IMR-90 (cell line): ENCODE data around the gene SEPHS1. TPM values are rescaled to one million over a fixed set of nuclear protein-coding genes. Genes with fewer than 3 reads are reported as not detected.

Experiments
- ATAC-seq: fragments of 200-7000 bp; cut with Tn5 transposase; 2 replicates; pipeline ENCODE4 v1.9.1; 2020; ENCODE audit warnings: low read depth, mild to moderate bottlenecking, moderate library complexity
- Bru-seq: library from RNA; stranded (reverse); fragments of 400-500 nt; gene quantifications from one replicate; lab custom pipeline; 2021; lab: Mats Ljungman, UMichigan
- BruChase-seq, 2 experiments: library from RNA; stranded (reverse); fragments of 400-500 nt; gene quantifications; one replicate each; lab custom pipeline; 2021; lab: Mats Ljungman, UMichigan
- BruUV-seq: library from RNA; stranded (reverse); fragments of 400-500 nt; replicated peaks from 2 replicates; lab custom pipeline; 2021; lab: Mats Ljungman, UMichigan
- CTCF ChIA-PET: fragments of 300-600 bp; formaldehyde crosslinking; extraction: SDS; loops from one replicate; lab custom pipeline; 2021; ENCODE audit warnings: antibody characterized with exemption; lab: Yijun Ruan, JAX
- POLR2A ChIA-PET: fragments of 300-600 bp; sonication (Branson Sonifier 250); formaldehyde crosslinking; loops from one replicate; lab custom pipeline; 2022; ENCODE audit warnings: antibody characterized with exemption; ENCODE audit not compliant: unreplicated experiment; lab: Charles Lee
- DNase-seq: peaks from one replicate; pipeline ENCODE4 v3.0.0; 2013
- H2AFZ ChIP-seq: replicated peaks from 2 replicates; pipeline ENCODE3; 2013; ENCODE audit warnings: low read length, mild to moderate bottlenecking; ENCODE audit not compliant: poor library complexity
- H2AK5ac ChIP-seq: 2 replicates; pipeline ENCODE4 v1.6.1; 2013; ENCODE audit warnings: low read depth, low read length, inconsistent platforms
- H2AK9ac ChIP-seq: replicated peaks from 2 replicates; pipeline ENCODE3; 2013; ENCODE audit warnings: mild to moderate bottlenecking, low read depth, low read length, moderate library complexity; ENCODE audit not compliant: poor library complexity
- H2BK120ac ChIP-seq: 2 replicates; pipeline ENCODE4 v1.6.1; 2013; ENCODE audit warnings: low read depth, low read length, inconsistent platforms
- H2BK15ac ChIP-seq: 3 replicates; pipeline ENCODE4 v1.6.1; 2013; ENCODE audit warnings: low read depth, low read length, inconsistent platforms
- H2BK20ac ChIP-seq: 2 replicates; pipeline ENCODE4 v1.6.1; 2013; ENCODE audit warnings: low read depth, mild to moderate bottlenecking, inconsistent platforms, low read length, moderate library complexity
- H2BK5ac ChIP-seq: 2 replicates; pipeline ENCODE4 v1.6.1; 2013; ENCODE audit warnings: mild to moderate bottlenecking, low read depth, low read length, inconsistent platforms; ENCODE audit not compliant: poor library complexity, severe bottlenecking
- H3K14ac ChIP-seq: replicated peaks from 2 replicates; pipeline ENCODE4 v1.6.1; 2013; ENCODE audit warnings: low read depth, low read length, inconsistent platforms
- H3K18ac ChIP-seq: 2 replicates; pipeline ENCODE4 v1.6.1; 2013; ENCODE audit warnings: low read depth, low read length, control low read depth
- H3K23ac ChIP-seq: 2 replicates; pipeline ENCODE4 v1.6.1; 2013; ENCODE audit warnings: low read depth, low read length, inconsistent platforms
- H3K27ac ChIP-seq: 2 replicates; pipeline ENCODE4 v1.5.1; 2013; ENCODE audit warnings: mild to moderate bottlenecking, control low read depth, low read length; ENCODE audit not compliant: insufficient read depth
- H3K27me3 ChIP-seq: 2 replicates; pipeline ENCODE4 v1.6.1; 2013; ENCODE audit warnings: low read length; ENCODE audit not compliant: control insufficient read depth, insufficient read depth
- H3K36me3 ChIP-seq: 2 replicates; pipeline ENCODE4 v1.6.1; 2013; ENCODE audit warnings: low read length, mixed read lengths; ENCODE audit not compliant: control insufficient read depth, insufficient read depth
- H3K4ac ChIP-seq: 2 replicates; pipeline ENCODE4 v1.6.1; 2013; ENCODE audit warnings: low read depth, low read length, inconsistent platforms
- H3K4me1 ChIP-seq: 2 replicates; pipeline ENCODE4 v1.6.1; 2013; ENCODE audit warnings: low read length, mixed read lengths; ENCODE audit not compliant: control insufficient read depth, insufficient read depth
- H3K4me2 ChIP-seq: 2 replicates; pipeline ENCODE4 v1.6.1; 2013; ENCODE audit warnings: low read depth, mild to moderate bottlenecking, control low read depth, low read length, moderate library complexity
- H3K4me3 ChIP-seq: 2 replicates; pipeline ENCODE4 v1.5.1; 2013; ENCODE audit warnings: low read depth, mild to moderate bottlenecking, control low read depth, low read length, moderate library complexity; ENCODE audit not compliant: insufficient read depth
- H3K56ac ChIP-seq: 2 replicates; pipeline ENCODE4 v1.6.1; 2013; ENCODE audit warnings: low read length, inconsistent platforms; ENCODE audit not compliant: insufficient read depth; ENCODE audit errors: extremely low read depth
- H3K79me1 ChIP-seq, 2 experiments: 2 replicates each; pipeline ENCODE4 v1.6.1; 2013; ENCODE audit warnings: low read length in 2 of 2, inconsistent platforms in 1 of 2, low read depth in 1 of 2
- H3K9ac ChIP-seq: 2 replicates; pipeline ENCODE4 v1.6.1; 2013; ENCODE audit warnings: low read depth, low read length, control low read depth
- H3K9me1 ChIP-seq: 2 replicates; pipeline ENCODE4 v1.6.1; 2013; ENCODE audit warnings: low read length, inconsistent platforms; ENCODE audit not compliant: insufficient read depth
- H3K9me3 ChIP-seq: 2 replicates; pipeline ENCODE4 v1.6.1; 2013; ENCODE audit warnings: low read length; ENCODE audit not compliant: control insufficient read depth, insufficient read depth
- H4K20me1 ChIP-seq: 2 replicates; pipeline ENCODE4 v1.6.1; 2013; ENCODE audit warnings: low read length, inconsistent platforms; ENCODE audit not compliant: insufficient read depth
- H4K5ac ChIP-seq: 2 replicates; pipeline ENCODE4 v1.6.1; 2013; ENCODE audit warnings: mild to moderate bottlenecking, low read depth, low read length, control low read depth
- H4K8ac ChIP-seq, 2 experiments: 2 replicates each; pipeline ENCODE4 v1.6.1; 2013; ENCODE audit warnings: low read depth in 2 of 2, low read length in 2 of 2, control low read depth in 1 of 2, inconsistent platforms in 1 of 2
- H4K91ac ChIP-seq: 2 replicates; pipeline ENCODE4 v1.6.1; 2013; ENCODE audit warnings: low read depth, low read length, inconsistent platforms; ENCODE audit not compliant: insufficient read depth
- BHLHE40 ChIP-seq: fragments of 150-350 bp; IDR thresholded peaks from 2 replicates; pipeline ENCODE4 v1.6.1; 2016; ENCODE audit warnings: mild to moderate bottlenecking, low read depth, low read length
- CEBPB ChIP-seq: IDR thresholded peaks from 2 replicates; pipeline ENCODE4 v1.6.1; 2012; ENCODE audit warnings: low read depth, low read length, improper control_type of control experiment
- MAZ ChIP-seq: IDR thresholded peaks from 2 replicates; pipeline ENCODE4 v1.6.1; 2012; ENCODE audit warnings: low read depth, mild to moderate bottlenecking, low read length, improper control_type of control experiment, moderate library complexity, borderline replicate concordance
- MXI1 ChIP-seq: IDR thresholded peaks from 2 replicates; pipeline ENCODE4 v1.6.1; 2012; ENCODE audit warnings: low read depth, mild to moderate bottlenecking, low read length, moderate library complexity, borderline replicate concordance
- RAD21 ChIP-seq: IDR thresholded peaks from 2 replicates; pipeline ENCODE4 v1.6.1; 2012; ENCODE audit warnings: low read length, improper control_type of control experiment
- RFX5 ChIP-seq: IDR thresholded peaks from 2 replicates; pipeline ENCODE4 v1.8.0; 2012; ENCODE audit warnings: low read depth, mild to moderate bottlenecking, low read length, moderate library complexity
- SMC3 ChIP-seq: fragments of 150-350 bp; IDR thresholded peaks from 2 replicates; pipeline ENCODE4 v1.6.1; 2016; ENCODE audit warnings: low read depth, mild to moderate bottlenecking, antibody characterized with exemption, low read length, moderate library complexity
- WGBS, 2 experiments: methylation state at CpG; one replicate each; pipeline versions ENCODE4 v1.1.5 to v1.1.7; 2013; ENCODE audit warnings: missing lambda C conversion rate in 2 of 2; ENCODE audit not compliant: insufficient read length in 1 of 2; ENCODE audit errors: extremely low coverage in 2 of 2; 5-methylcytosine and 5-hydroxymethylcytosine counted together
- dilution Hi-C: fragments of 300-500 bp; cut with HindIII; formaldehyde crosslinking; loops from one replicate; pipeline ENCODE4 v1.14.3; 2018; ENCODE audit warnings: low sequenced_read_pairs; ENCODE audit not compliant: unreplicated experiment
- in situ Hi-C: fragments of 300-500 bp; cut with MboI; formaldehyde crosslinking; loops from 3 replicates; pipeline ENCODE4 v1.14.3; 2019; ENCODE audit warnings: low sequenced_read_pairs, inconsistent platforms, mixed read lengths
- intact Hi-C: fragments of 100-400 bp; cut with micrococcal nuclease; formaldehyde crosslinking; loops from 2 replicates; pipeline ENCODE4 v1.10.0; 2022
- long read RNA-seq: library from polyadenylated mRNA; unstranded; transcript quantifications from one replicate; pipeline ENCODE4 v2.0.0, GENCODE V29; 2021; ENCODE audit not compliant: unreplicated experiment
- polyA plus RNA-seq, 3 experiments: library from polyadenylated mRNA; depleted of rRNA; stranded (reverse); fragments of >200 nt; gene quantifications; 2 replicates each; pipeline ENCODE4 v1.2.3, GENCODE V29; 2012; ENCODE audit warnings: low replicate concordance in 1 of 3
- total RNA-seq: library from RNA; depleted of rRNA; stranded (reverse); fragments of >200 nt; gene quantifications from 2 replicates; pipeline ENCODE4 v1.2.3, GENCODE V29; 2012; rRNA removed
- TF ChIP-seq, protein P1 (sequence below): fragments of 150-350 bp; IDR thresholded peaks from 2 replicates; pipeline ENCODE4 v1.6.1; 2017; ENCODE audit warnings: mild to moderate bottlenecking, antibody characterized with exemption, low read length, low read depth

SEPHS1 gene
- 46.9 and 69.4 TPM in 2 replicates for total RNA-seq
- 39.4 and 40.4 TPM in 2 replicates for polyA plus RNA-seq (2012; rRNA removed)
- 20.6 and 23.6 TPM in 2 replicates for polyA plus RNA-seq (2012; cell fraction: cytosol; rRNA removed)
- polyA plus RNA-seq (2012; cell fraction: nucleus; rRNA removed; ENCODE audit: low replicate concordance) = 15.7 and 39.4 TPM in 2 replicates
- percentile 69 among the genes with signal in this experiment for Bru-seq, nascent RNA
- BruChase-seq, experiment 1, labeled RNA remaining after a 6-hour chase = percentile 77 among the genes with signal in this experiment
- BruChase-seq, experiment 2, labeled RNA remaining after a 2-hour chase = percentile 66 among the genes with signal in this experiment
- long read RNA-seq, transcript SEPHS1-201 (9 exons, 3,273 nt) = major isoform, 23 of 62 reads
- long read RNA-seq, partial matches to known transcripts = 5 of 62 reads
- long read RNA-seq, other reads (novel, unspliced or antisense) = 34 of 62 reads

DNA sequence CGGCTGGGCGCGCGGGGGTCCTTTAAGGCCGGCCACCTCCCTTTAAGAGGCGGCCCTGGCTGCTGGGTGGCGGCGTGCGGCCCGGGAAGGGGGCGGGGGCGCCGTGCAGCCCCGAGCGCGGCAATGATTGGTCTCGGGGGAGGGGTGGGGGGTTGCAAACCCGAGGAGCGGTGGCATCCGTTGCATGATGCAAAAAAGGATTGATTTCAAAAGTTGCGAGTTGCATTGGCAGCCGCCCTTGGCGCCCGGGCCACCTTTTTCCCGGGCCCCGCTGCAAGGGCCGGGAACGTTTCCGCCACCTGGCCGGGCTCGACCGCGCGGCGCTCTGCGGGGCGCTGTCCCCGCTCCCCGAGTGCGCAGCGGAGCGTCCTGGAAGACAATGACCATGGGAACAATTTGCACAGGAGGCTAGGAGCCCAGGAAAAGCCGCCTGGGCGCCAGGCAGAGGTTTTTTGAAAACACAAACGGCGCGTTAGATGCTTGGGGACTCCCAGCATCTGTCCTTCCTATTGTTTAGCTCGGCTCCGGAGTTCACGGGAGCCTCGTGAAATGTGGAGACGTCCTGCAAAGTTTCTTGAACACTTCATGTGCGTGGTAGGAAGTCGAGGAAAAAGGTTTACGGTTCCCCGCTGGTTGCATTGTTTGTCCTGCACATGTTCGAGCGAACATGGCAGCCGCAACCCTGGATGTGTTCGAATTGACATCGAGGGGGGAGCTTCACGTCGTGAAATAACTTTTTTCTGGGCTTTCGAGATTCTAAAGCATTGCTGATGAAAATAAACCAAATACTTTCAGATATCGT lies at the start of gene SEPHS1:
TSS of gene SEPHS1 (minus strand) at position 78 of the 802 bp plus-strand sequence. CDS start 3,343 bp downstream, outside the sequence.
- peak; percentile 53 for DNase-seq
- 1% methylated on average over 38 of the region's 65 CpGs; no CpG with 5 or more reads in 1 of the 2 experiments for WGBS, 2 experiments
- no TSS peak for BruUV-seq
- ATAC-seq = peak; percentile 81
- H3K18ac ChIP-seq = no peak within 1 kb of the TSS
- no peak within 1 kb of the TSS for H2BK20ac ChIP-seq
- intact Hi-C loops = no loop called here
- TF ChIP-seq, protein P1, sequence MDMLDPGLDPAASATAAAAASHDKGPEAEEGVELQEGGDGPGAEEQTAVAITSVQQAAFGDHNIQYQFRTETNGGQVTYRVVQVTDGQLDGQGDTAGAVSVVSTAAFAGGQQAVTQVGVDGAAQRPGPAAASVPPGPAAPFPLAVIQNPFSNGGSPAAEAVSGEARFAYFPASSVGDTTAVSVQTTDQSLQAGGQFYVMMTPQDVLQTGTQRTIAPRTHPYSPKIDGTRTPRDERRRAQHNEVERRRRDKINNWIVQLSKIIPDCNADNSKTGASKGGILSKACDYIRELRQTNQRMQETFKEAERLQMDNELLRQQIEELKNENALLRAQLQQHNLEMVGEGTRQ = no peak
- TF ChIP-seq MXI1 (peak; percentile 33; the same call in 1 of the 2 replicates), RFX5 (no peak), RAD21 (no peak), MAZ (no peak; the same call in 1 of the 2 replicates), BHLHE40 (peak; percentile 5; the same call in 1 of the 2 replicates), SMC3 (no peak), CEBPB (no peak)
- H3K56ac ChIP-seq = peak within 1 kb of the TSS; percentile 81
- ChIA-PET CTCF (no interaction called here), POLR2A (no interaction called here)
- no peaks in the 10 kb centered on the region for H4K20me1 ChIP-seq
- H2AK5ac ChIP-seq = no peak within 1 kb of the TSS
- peak within 1 kb of the TSS; percentile 77 to 92 for H4K8ac ChIP-seq
- peak within 1 kb of the TSS; percentile 73 for H3K4ac ChIP-seq
- peak within 1 kb of the TSS; percentile 91 for H2BK5ac ChIP-seq
- peak within 1 kb of the TSS; percentile 97 for H3K23ac ChIP-seq
- H2BK120ac ChIP-seq = 0 out of 2 replicates have a peak within 1 kb of the TSS, but pooled peaks have one; percentile 2
- peak within 1 kb of the TSS; percentile 88 for H2AFZ ChIP-seq
- peak within 1 kb of the TSS; percentile 83 for H3K4me2 ChIP-seq
- in situ Hi-C loops = no loop called here
- H3K4me1 ChIP-seq = peaks cover 8% of the 10 kb centered on the region
- peak within 1 kb of the TSS; percentile 51 for H3K4me3 ChIP-seq
- H4K91ac ChIP-seq = peak within 1 kb of the TSS; percentile 80
- H2BK15ac ChIP-seq = 0 out of 3 replicates have a peak within 1 kb of the TSS, but pooled peaks have one; percentile 40
- no peak within 1 kb of the TSS for H4K5ac ChIP-seq
- peaks cover 3% of the 10 kb centered on the region; the same call in 1 of the 2 replicates for H3K9me1 ChIP-seq
- H2AK9ac ChIP-seq = peak within 1 kb of the TSS; percentile 93
- peak within 1 kb of the TSS; percentile 77 for H3K27ac ChIP-seq
- dilution Hi-C loops = no loop called here
- peaks cover 2% of the 10 kb centered on the region; the same call in 1 of the 2 replicates for H3K36me3 ChIP-seq
- H3K9ac ChIP-seq = peak within 1 kb of the TSS; percentile 79
- peaks cover 19% of the 10 kb centered on the region for H3K27me3 ChIP-seq
- peak within 1 kb of the TSS; percentile 49; the same call in 1 of the 2 replicates for H3K14ac ChIP-seq
- H3K79me1 ChIP-seq = peaks cover 14 to 33% of the 10 kb centered on the region in 2 experiments
- H3K9me3 ChIP-seq = no peaks in the 10 kb centered on the region
